GM10266 (cell line): ENCODE results near the gene IFT43.

Experiments
- DNase-seq: peaks from one replicate; pipeline ENCODE4 v3.0.0; 2012; ENCODE audit errors: extremely low spot score
- TF ChIP-seq, protein P1 (sequence below): IDR thresholded peaks from 2 replicates; pipeline ENCODE4 v1.5.1; 2012; ENCODE audit warnings: mild to moderate bottlenecking, low read depth; ENCODE audit not compliant: control insufficient read depth, insufficient read depth; ENCODE audit errors: missing control alignments

IFT43 gene

DNA sequence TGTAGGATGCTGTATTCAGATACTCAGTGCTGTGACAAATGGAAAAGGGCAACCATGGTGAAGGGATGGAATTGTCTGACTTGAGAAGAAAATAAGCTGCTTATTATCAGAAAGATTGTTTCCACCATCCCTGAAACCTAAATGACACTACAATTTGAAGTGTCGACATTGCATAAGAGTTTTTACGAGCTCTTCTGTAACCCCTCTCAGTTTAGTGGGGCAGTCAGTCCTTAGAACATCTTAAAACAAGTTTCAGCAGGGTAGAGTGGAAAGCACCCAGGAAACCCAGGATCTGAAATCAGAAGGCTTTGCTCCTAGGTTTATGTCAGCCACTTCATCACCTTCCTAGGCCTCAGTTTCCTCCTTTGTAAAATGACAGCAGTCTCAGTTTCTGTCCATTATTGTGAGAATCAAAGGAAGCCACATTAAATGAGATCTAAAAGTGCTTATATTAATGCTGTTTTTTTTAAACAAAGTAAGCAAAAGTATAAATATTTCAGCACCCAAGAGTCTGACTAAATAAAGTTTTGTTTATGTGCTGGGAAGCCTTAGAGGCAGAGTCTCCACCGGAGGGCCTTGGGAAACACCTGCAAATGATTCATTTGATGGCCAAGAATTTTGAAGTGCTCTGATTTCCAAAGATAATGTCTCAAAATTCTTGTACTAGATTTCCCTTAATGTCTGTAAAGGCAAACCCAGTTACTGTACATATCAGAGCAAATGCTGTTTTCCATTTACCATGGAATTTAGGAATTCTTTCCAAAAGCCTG lies 1.8 kb downstream of the IFT43 start:
- TF ChIP-seq, protein P1, sequence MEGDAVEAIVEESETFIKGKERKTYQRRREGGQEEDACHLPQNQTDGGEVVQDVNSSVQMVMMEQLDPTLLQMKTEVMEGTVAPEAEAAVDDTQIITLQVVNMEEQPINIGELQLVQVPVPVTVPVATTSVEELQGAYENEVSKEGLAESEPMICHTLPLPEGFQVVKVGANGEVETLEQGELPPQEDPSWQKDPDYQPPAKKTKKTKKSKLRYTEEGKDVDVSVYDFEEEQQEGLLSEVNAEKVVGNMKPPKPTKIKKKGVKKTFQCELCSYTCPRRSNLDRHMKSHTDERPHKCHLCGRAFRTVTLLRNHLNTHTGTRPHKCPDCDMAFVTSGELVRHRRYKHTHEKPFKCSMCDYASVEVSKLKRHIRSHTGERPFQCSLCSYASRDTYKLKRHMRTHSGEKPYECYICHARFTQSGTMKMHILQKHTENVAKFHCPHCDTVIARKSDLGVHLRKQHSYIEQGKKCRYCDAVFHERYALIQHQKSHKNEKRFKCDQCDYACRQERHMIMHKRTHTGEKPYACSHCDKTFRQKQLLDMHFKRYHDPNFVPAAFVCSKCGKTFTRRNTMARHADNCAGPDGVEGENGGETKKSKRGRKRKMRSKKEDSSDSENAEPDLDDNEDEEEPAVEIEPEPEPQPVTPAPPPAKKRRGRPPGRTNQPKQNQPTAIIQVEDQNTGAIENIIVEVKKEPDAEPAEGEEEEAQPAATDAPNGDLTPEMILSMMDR, result no peak
- DNase-seq, result no peak

DNA sequence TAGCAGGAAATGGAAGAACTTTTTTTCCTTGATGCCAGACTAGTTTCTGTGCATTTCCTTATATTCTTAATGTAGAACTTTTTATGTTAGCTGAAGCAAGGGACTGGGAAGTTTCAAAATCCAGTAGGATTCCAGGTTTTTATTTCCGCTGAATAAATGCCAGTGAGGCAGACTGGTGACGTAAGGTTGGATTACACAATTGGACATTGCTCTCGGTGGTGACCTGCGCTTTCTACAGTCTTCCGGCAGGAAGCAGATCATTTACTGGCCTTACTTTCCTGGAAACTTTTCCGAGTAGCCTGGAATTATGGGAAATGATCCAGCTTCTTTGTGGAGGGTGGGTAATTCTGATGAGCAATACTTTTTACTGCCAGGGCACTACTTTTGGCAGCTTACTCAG lies 3.6 kb downstream of the IFT43 start:
- DNase-seq, result no peak
- TF ChIP-seq, protein P1, result no peak

DNA sequence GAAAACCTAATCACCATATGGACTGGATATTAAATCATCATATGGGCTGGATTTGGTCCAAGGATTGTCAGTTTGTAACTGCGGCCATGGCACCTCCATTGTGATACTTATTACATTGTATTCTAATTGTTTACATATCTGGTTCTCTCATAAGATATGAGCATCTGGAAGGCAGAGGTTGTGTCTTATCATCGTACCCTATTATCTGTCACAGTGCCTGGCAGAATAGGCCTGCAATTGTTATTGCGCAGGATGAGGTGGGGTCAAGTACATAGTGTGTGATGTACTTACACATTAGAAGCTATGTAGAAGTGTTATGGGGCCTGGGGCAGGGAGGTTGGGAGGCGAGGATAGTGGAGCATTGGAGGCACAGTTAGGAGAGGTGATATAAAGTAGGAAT lies 4.7 kb downstream of the IFT43 start:
- no peak for DNase-seq
- TF ChIP-seq, protein P1, result no peak

DNA sequence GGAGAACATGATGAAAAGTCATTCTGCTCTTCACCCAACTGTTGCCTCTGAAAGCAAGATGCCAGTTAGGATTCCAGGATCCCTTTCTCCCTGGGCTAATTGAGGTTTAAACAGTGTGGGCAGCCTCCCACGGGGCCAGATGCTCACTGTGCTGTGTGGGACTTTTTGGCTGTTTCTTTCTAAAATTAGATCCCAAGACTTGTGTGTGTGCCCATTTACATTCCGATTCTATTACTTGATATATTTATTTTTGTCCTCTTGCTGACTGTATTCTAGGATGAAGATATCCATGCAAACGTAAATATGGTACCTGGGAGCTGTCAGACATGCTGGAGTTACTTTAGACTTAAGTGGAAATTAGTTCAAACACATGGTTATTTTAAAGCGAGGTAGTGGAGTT lies 6.2 kb downstream of the IFT43 start:
- TF ChIP-seq, protein P1, result no peak
- DNase-seq, result no peak

DNA sequence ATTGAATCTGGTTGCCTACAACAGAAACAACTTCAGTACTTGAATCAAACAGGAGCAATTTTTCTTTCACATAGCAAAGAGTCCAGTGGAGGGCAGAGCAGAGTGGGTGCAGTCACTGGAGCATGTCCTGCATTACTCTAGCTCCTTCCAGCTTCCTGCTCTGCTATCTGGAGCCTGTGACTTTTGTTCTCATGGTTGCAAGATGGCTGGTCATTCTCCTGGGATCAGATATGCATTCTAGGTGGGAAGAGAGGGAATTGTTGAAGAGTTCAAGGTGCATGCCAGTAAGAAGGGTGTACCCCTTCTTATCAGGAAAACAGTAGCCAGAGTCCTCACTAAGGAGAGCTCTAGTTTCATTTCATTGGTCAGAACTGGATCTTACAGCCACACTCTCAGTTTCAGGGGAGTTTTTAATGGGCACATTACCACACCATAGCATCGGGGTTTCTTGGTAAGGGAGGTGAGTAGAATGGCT lies 8.0 kb downstream of the IFT43 start:
- TF ChIP-seq, protein P1, result no peak
- DNase-seq, result no peak

DNA sequence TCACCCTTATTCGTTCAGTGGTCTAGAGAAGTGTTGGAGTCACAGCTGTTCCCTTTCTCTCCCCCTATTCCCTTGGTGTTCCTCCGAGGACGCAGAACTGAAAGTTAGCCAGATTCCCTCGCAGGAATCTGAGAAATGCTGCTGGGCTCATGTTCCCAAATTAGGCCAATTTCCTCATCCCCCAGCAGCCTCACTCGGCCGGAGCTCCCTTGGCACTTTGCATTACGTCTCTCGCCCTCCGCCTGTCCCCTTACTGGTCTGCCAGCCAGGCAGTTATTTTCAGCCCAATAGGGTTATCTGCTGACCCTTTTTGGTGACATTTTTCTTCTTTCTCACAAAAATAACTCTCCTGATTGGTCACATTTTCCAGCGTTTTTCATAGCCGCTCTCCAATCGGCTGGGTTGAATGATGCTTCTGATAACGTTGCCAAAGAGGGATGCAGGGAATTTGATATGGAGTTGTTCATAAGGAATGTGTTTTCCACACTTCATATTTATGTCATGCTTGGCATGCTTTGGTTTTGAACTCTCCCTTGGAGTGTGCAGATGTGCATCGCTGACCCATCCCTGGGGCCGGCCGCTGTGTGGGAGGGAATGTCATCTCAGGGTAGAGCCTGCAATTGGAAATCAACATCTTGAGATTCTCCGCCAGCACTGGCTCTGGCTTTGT lies 9.9 kb downstream of the IFT43 start:
- TF ChIP-seq, protein P1, result no peak
- DNase-seq, result no peak

DNA sequence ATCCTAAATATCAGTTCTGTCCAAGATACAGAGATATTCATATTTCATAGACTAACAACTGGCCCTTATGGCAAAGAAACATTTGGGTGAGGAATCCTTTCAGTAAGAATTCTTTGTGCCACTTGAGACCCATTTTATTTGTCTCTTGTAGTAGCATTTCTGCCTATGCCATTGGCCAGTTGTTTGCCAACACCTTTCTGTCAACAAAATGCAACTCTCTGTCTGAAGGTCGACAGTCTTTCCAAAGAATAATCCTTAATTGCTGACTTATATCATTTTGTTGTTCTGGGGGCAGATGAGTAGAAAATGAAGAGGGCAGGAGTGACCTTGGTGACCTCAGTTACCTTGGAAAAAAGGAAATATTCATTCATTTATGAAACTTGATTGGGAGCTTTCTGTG lies 10.9 kb downstream of the IFT43 start:
- no peak for DNase-seq
- TF ChIP-seq, protein P1, result no peak
